ENCODE measurements around the gene APOL2. TPM values are rescaled to one million over a fixed set of nuclear protein-coding genes. Genes with fewer than 3 reads are reported as not detected.
"Not testable (repeated sequence)": the region's sequence is repeated elsewhere in the genome, so short reads cannot be mapped to it uniquely, and the experiment has no call there.

APOL2 gene
- total RNA-seq, 2 donors from 2014 or later, result 2.1 to 7.9 TPM

GRCh38 chr22:36253523-36254490, 14.5 kb upstream of the APOL2 start:
- H3K27me3 Mint-ChIP-seq (ENCODE audit: insufficient read depth), result no peaks in the 10 kb centered on the region
- no peak for TF ChIP-seq CTCF (conservative IDR thresholded peaks at IDR 0.05)
- H3K4me1 Mint-ChIP-seq, result peaks cover 21% of the 10 kb centered on the region
- no peaks in the 10 kb centered on the region for H3K27me3 ChIP-seq (ENCODE audit: control insufficient read depth, insufficient read depth, low read length, poor library complexity, severe bottlenecking)
- no peaks in the 10 kb centered on the region for H3K36me3 ChIP-seq (ENCODE audit: control insufficient read depth, insufficient read depth, low read length)
- H3K4me1 ChIP-seq (ENCODE audit: control insufficient read depth, insufficient read depth, low read length), result peaks cover 6% of the 10 kb centered on the region
- no peak overlapping the region for H3K4me3 ChIP-seq (ENCODE audit: low read length)
- peaks cover 11% of the 10 kb centered on the region for H3K9me3 Mint-ChIP-seq
- H3K27ac Mint-ChIP-seq, result no peak overlapping the region
- H3K9me3 ChIP-seq (ENCODE audit: control insufficient read depth, low read length), result peaks cover 11% of the 10 kb centered on the region
- H3K36me3 Mint-ChIP-seq (ENCODE audit: low read depth), result no peaks in the 10 kb centered on the region
- WGBS, 2 experiments (ENCODE audit: insufficient coverage in 1 of 2, insufficient read length in 1 of 2), result 95 to 98% methylated on average over 7 of the region's 7 CpGs
- no peak overlapping the region for H3K4me3 Mint-ChIP-seq
- no peak overlapping the region for H3K27ac ChIP-seq (ENCODE audit: low read depth, low read length)
- H3K9ac ChIP-seq (ENCODE audit: extremely low read depth, low read length, poor library complexity, severe bottlenecking), result no peak overlapping the region
- no peak for DNase-seq

- Histone ChIP-seq H3K27me3 (ENCODE audit: control insufficient read depth, insufficient read depth, low read length, poor library complexity, severe bottlenecking) (no peaks in the 10 kb centered on the region), H3K36me3 (ENCODE audit: control insufficient read depth, insufficient read depth, low read length) (no peaks in the 10 kb centered on the region), H3K27ac (ENCODE audit: low read depth, low read length) (no peak within 1 kb of the TSS), H3K4me1 (ENCODE audit: control insufficient read depth, insufficient read depth, low read length) (no peaks in the 10 kb centered on the region), H3K9ac (ENCODE audit: extremely low read depth, low read length, poor library complexity, severe bottlenecking) (no peak within 1 kb of the TSS), H3K9me3 (ENCODE audit: control insufficient read depth, low read length) (peaks cover 20% of the 10 kb centered on the region), H3K4me3 (ENCODE audit: low read length) (no peak within 1 kb of the TSS)
- no peak for TF ChIP-seq CTCF (conservative IDR thresholded peaks at IDR 0.05)
- DNase-seq, result no peak
- Mint-ChIP-seq H3K4me3 (no peak within 1 kb of the TSS), H3K27me3 (ENCODE audit: insufficient read depth) (no peaks in the 10 kb centered on the region), H3K27ac (no peak within 1 kb of the TSS), H3K9me3 (peaks cover 19% of the 10 kb centered on the region), H3K4me1 (peaks cover 14% of the 10 kb centered on the region), H3K36me3 (ENCODE audit: low read depth) (no peaks in the 10 kb centered on the region)
- WGBS, 2 experiments (ENCODE audit: insufficient coverage in 1 of 2, insufficient read length in 1 of 2), result 89 to 94% methylated on average over 10 of the region's 10 CpGs
Measured at GRCh38 chr22:36252754-36253522, 13.6 kb upstream of the APOL2 start, which contains the start of gene APOL1. Gene APOL1, plus strand, starts transcription at chr22:36253133. Its CDS starts 1,823 bp downstream, at chr22:36254956.

- not testable (repeated sequence) for H3K4me1 ChIP-seq (ENCODE audit: control insufficient read depth, insufficient read depth, low read length); H3K27ac ChIP-seq (ENCODE audit: low read depth, low read length); H3K36me3 ChIP-seq (ENCODE audit: control insufficient read depth, insufficient read depth, low read length); H3K27me3 Mint-ChIP-seq (ENCODE audit: insufficient read depth); DNase-seq; H3K27me3 ChIP-seq (ENCODE audit: control insufficient read depth, insufficient read depth, low read length, poor library complexity, severe bottlenecking); H3K4me3 ChIP-seq (ENCODE audit: low read length); H3K27ac Mint-ChIP-seq; H3K9ac ChIP-seq (ENCODE audit: extremely low read depth, low read length, poor library complexity, severe bottlenecking); H3K4me3 Mint-ChIP-seq; H3K36me3 Mint-ChIP-seq (ENCODE audit: low read depth)
- H3K4me1 Mint-ChIP-seq, result peaks cover 14% of the 10 kb centered on the region
- peaks cover 23% of the 10 kb centered on the region for H3K9me3 ChIP-seq (ENCODE audit: control insufficient read depth, low read length)
- 90 to 93% methylated on average over 3 to 7 of the region's 7 CpGs for WGBS, 2 experiments (ENCODE audit: insufficient coverage in 1 of 2, insufficient read length in 1 of 2)
- peaks cover 23% of the 10 kb centered on the region for H3K9me3 Mint-ChIP-seq
Measured at GRCh38 chr22:36251979-36252608, 12.8 kb upstream of the APOL2 start.

GRCh38 chr22:36250292-36250960, 11.1 kb upstream of the APOL2 start:
- not testable (repeated sequence) for H3K36me3 Mint-ChIP-seq (ENCODE audit: low read depth); H3K36me3 ChIP-seq (ENCODE audit: control insufficient read depth, insufficient read depth, low read length); DNase-seq; H3K4me3 ChIP-seq (ENCODE audit: low read length); H3K27me3 ChIP-seq (ENCODE audit: control insufficient read depth, insufficient read depth, low read length, poor library complexity, severe bottlenecking); H3K27ac ChIP-seq (ENCODE audit: low read depth, low read length); H3K4me3 Mint-ChIP-seq; H3K27me3 Mint-ChIP-seq (ENCODE audit: insufficient read depth); H3K27ac Mint-ChIP-seq; H3K4me1 ChIP-seq (ENCODE audit: control insufficient read depth, insufficient read depth, low read length); H3K9ac ChIP-seq (ENCODE audit: extremely low read depth, low read length, poor library complexity, severe bottlenecking)
- peaks cover 23% of the 10 kb centered on the region for H3K9me3 Mint-ChIP-seq
- peaks cover 13% of the 10 kb centered on the region for H3K4me1 Mint-ChIP-seq
- WGBS, 2 experiments (ENCODE audit: insufficient coverage in 1 of 2, insufficient read length in 1 of 2), result 93 to 95% methylated on average over 19 to 24 of the region's 24 CpGs
- peaks cover 23% of the 10 kb centered on the region for H3K9me3 ChIP-seq (ENCODE audit: control insufficient read depth, low read length)
